ENCODE measurements around the gene TRIM45.

GRCh38 chr1:117068580-117068979 is 53.0 kb downstream of the TRIM45 start:
- TF ChIP-seq CTCF (conservative IDR thresholded peaks at IDR 0.05) (no peak), ZFX (IDR thresholded peaks at IDR 0.05) (no peak)

Measured in C4-2B (cell line).